CD4-positive, alpha-beta memory T cell (primary cell): ENCODE measurements around the gene CTNNA1. TPM values are rescaled to one million over a fixed set of nuclear protein-coding genes. Genes with fewer than 3 reads are reported as not detected.
A peak's percentile ranks its signal among the peaks of the same experiment; 100 is the strongest.
"Not testable (repeated sequence)": the region's sequence is repeated elsewhere in the genome, so short reads cannot be mapped to it uniquely, and the experiment has no call there.

Source experiments
- CTCF ChIA-PET: fragments of 350-600 bp; sonication (Branson Sonifier 250); formaldehyde crosslinking; loops from one replicate; lab custom pipeline; 2021; ENCODE audit warnings: inconsistent platforms; ENCODE audit not compliant: partially characterized antibody; lab: Charles Lee
- POLR2A ChIA-PET: fragments of 350-600 bp; sonication (Branson Sonifier 250); formaldehyde crosslinking; loops from one replicate; lab custom pipeline; 2021; ENCODE audit not compliant: partially characterized antibody; lab: Charles Lee
- DNase-seq, 5 donors: peaks; one replicate each; pipeline versions ENCODE4 v3.0.0 to v3.0.0-alpha.2; 2020 to 2022; ENCODE audit warnings: mixed read lengths in 1 of 5
- H3K27ac ChIP-seq: one replicate; pipeline ENCODE4 v1.7.0; 2013; ENCODE audit warnings: low read depth, low read length
- H3K27me3 ChIP-seq: 2 replicates; pipeline ENCODE4 v1.7.0; 2013; ENCODE audit warnings: mild to moderate bottlenecking, low read length, moderate library complexity; ENCODE audit not compliant: insufficient read depth
- H3K36me3 ChIP-seq: 2 replicates; pipeline ENCODE4 v1.7.0; 2013; ENCODE audit warnings: mild to moderate bottlenecking, low read length, moderate library complexity; ENCODE audit not compliant: insufficient read depth
- H3K4me1 ChIP-seq: 2 replicates; pipeline ENCODE4 v1.7.0; 2013; ENCODE audit warnings: mild to moderate bottlenecking, low read length, moderate library complexity; ENCODE audit not compliant: insufficient read depth
- H3K4me3 ChIP-seq, 2 donors: one replicate each; pipeline ENCODE4 v1.7.0; 2013; ENCODE audit warnings: low read length in 2 of 2, mild to moderate bottlenecking in 1 of 2
- H3K9me3 ChIP-seq, 2 donors: one replicate each; pipeline ENCODE4 v1.7.0; 2013; ENCODE audit warnings: low read length in 2 of 2, control low read depth in 1 of 2; ENCODE audit not compliant: control insufficient read depth in 1 of 2
- H3K27ac Mint-ChIP-seq, 7 donors: one replicate each; pipeline ENCODE4 v1.8.0; 2020 to 2021; ENCODE audit warnings: mixed read lengths in 7 of 7, mild to moderate bottlenecking in 6 of 7, inconsistent platforms in 3 of 7, moderate library complexity in 3 of 7
- H3K27me3 Mint-ChIP-seq, 2 donors: one replicate each; pipeline ENCODE4 v1.8.0; 2020 to 2021; ENCODE audit warnings: mixed read lengths in 2 of 2
- H3K36me3 Mint-ChIP-seq, 2 donors: one replicate each; pipeline ENCODE4 v1.8.0; 2020 to 2021; ENCODE audit warnings: mixed read lengths in 2 of 2, inconsistent platforms in 1 of 2, mild to moderate bottlenecking in 1 of 2
- H3K4me1 Mint-ChIP-seq, 4 donors: one replicate each; pipeline ENCODE4 v1.8.0; 2020 to 2021; ENCODE audit warnings: mixed read lengths in 4 of 4, mild to moderate bottlenecking in 1 of 4
- H3K4me3 Mint-ChIP-seq, 8 donors: one replicate each; pipeline ENCODE4 v1.8.0; 2020 to 2021; ENCODE audit warnings: mixed read lengths in 8 of 8, mild to moderate bottlenecking in 7 of 8, moderate library complexity in 6 of 8, inconsistent platforms in 3 of 8
- H3K9me3 Mint-ChIP-seq, 8 donors: one replicate each; pipeline ENCODE4 v1.8.0; 2020 to 2021; ENCODE audit warnings: mixed read lengths in 8 of 8, mild to moderate bottlenecking in 5 of 8, inconsistent platforms in 3 of 8, moderate library complexity in 1 of 8
- intact Hi-C: fragments of 100-400 bp; cut with micrococcal nuclease; formaldehyde crosslinking; loops from one replicate; pipeline ENCODE4 v1.15.1; 2023
- polyA plus RNA-seq, 2 donors: library from polyadenylated mRNA; unstranded; fragments of 300-500 nt; fragmentation: Illumina TruSeq; gene quantifications; one replicate each; pipeline ENCODE4 v1.2.3, GENCODE V29; 2021
- total RNA-seq, 2 experiments: library from RNA; stranded (reverse); gene quantifications; one replicate each; pipeline ENCODE4 v1.2.3, GENCODE V29; 2021

The CTNNA1 gene
- total and polyA plus RNA-seq, 4 experiments from 2014 or later: 10.1 to 26.1 (median 17.4) TPM

- DNase-seq: no peak
- Mint-ChIP-seq H3K4me3 (peak overlapping the region in 1 of 8 donors; percentile 14), H3K4me1 (peaks cover 24 to 48% (median 34%) of the 10 kb centered on the region in 4 donors), H3K27me3 (peaks cover 10 to 14% of the 10 kb centered on the region in 2 donors), H3K36me3 (peaks cover 2 to 30% of the 10 kb centered on the region in 2 donors), H3K9me3 (peaks cover 0 to 14% (median 2%) of the 10 kb centered on the region in 8 donors), H3K27ac (no peak overlapping the region)
- POLR2A ChIA-PET: no interaction called here
- no peaks in the 10 kb centered on the region for H3K9me3 ChIP-seq
- H3K27ac ChIP-seq: no peak overlapping the region
- peaks cover 31% of the 10 kb centered on the region for H3K4me1 ChIP-seq
- no peaks in the 10 kb centered on the region for H3K27me3 ChIP-seq
- CTCF ChIA-PET: interaction anchor here (1.3 kb wide), 1 partner anchor 116 kb away, joined by 3 read pairs; no protein-coding TSS in a partner anchor
- H3K36me3 ChIP-seq: no peaks in the 10 kb centered on the region
- intact Hi-C loops: loop anchor here (10.0 kb wide), 1 partner anchor 112 kb away; no protein-coding TSS in a partner anchor
- no peak overlapping the region for H3K4me3 ChIP-seq
Measured at GRCh38 chr5:138757061-138757776, 4.0 kb downstream of the CTNNA1 start.

- no peak for DNase-seq
- Mint-ChIP-seq H3K36me3 (peaks cover 2 to 30% of the 10 kb centered on the region in 2 donors), H3K4me3 (peak overlapping the region in 4 of 8 donors; percentile 44 to 72 (median 56)), H3K9me3 (peaks cover 0 to 14% (median 2%) of the 10 kb centered on the region in 8 donors), H3K27me3 (peaks cover 6 to 8% of the 10 kb centered on the region in 2 donors), H3K27ac (no peak overlapping the region), H3K4me1 (peaks cover 16 to 26% (median 20%) of the 10 kb centered on the region in 4 donors)
- Histone ChIP-seq H3K36me3 (no peaks in the 10 kb centered on the region), H3K4me1 (peaks cover 19% of the 10 kb centered on the region), H3K9me3 (no peaks in the 10 kb centered on the region), H3K27me3 (no peaks in the 10 kb centered on the region), H3K27ac (no peak overlapping the region), H3K4me3 (no peak overlapping the region)
- intact Hi-C loops: no loop called here
- ChIA-PET CTCF (no interaction called here), POLR2A (no interaction called here)
Measured at GRCh38 chr5:138760448-138761110, 7.4 kb downstream of the CTNNA1 start.

GRCh38 chr5:138761115-138761514 is 7.9 kb downstream of the CTNNA1 start:
- H3K27ac ChIP-seq, POLR2A ChIA-PET, H3K9me3 ChIP-seq, H3K4me3 ChIP-seq, H3K36me3 ChIP-seq, H3K27me3 Mint-ChIP-seq, intact Hi-C loops, CTCF ChIA-PET, H3K27me3 ChIP-seq: not testable (repeated sequence)
- peak overlapping the region in 7 of 8 donors; percentile 35 to 75 (median 44) for H3K4me3 Mint-ChIP-seq
- peaks cover 19 to 26% (median 21%) of the 10 kb centered on the region in 4 donors for H3K4me1 Mint-ChIP-seq
- peaks cover 0 to 14% (median 2%) of the 10 kb centered on the region in 8 donors for H3K9me3 Mint-ChIP-seq
- peak overlapping the region in 1 of 7 donors; percentile 4 for H3K27ac Mint-ChIP-seq
- peaks cover 2 to 30% of the 10 kb centered on the region in 2 donors for H3K36me3 Mint-ChIP-seq
- peaks cover 19% of the 10 kb centered on the region for H3K4me1 ChIP-seq
- DNase-seq: peak in 3 of 5 donors; percentile 22 to 43 (median 25)

- H3K27me3 Mint-ChIP-seq, intact Hi-C loops, H3K27me3 ChIP-seq, H3K36me3 ChIP-seq, DNase-seq, POLR2A ChIA-PET, H3K9me3 ChIP-seq, H3K27ac ChIP-seq, H3K4me3 ChIP-seq, CTCF ChIA-PET: not testable (repeated sequence)
- Mint-ChIP-seq H3K27ac (peak overlapping the region in 1 of 7 donors; percentile 22), H3K36me3 (peaks cover under 1 to 25% of the 10 kb centered on the region in 2 donors), H3K4me3 (peak overlapping the region in 4 of 8 donors; percentile 13 to 75 (median 58)), H3K4me1 (peaks cover 20 to 24% (median 20%) of the 10 kb centered on the region in 4 donors), H3K9me3 (peaks cover 0 to 11% (median under 1%) of the 10 kb centered on the region in 8 donors)
- peaks cover 19% of the 10 kb centered on the region for H3K4me1 ChIP-seq
Measured at GRCh38 chr5:138761670-138762069, 8.4 kb downstream of the CTNNA1 start.

- H3K36me3 ChIP-seq: no peaks in the 10 kb centered on the region
- POLR2A ChIA-PET: no interaction called here
- CTCF ChIA-PET: no interaction called here
- Mint-ChIP-seq H3K36me3 (peaks cover 0 to 23% of the 10 kb centered on the region in 2 donors), H3K4me3 (peak overlapping the region in 2 of 8 donors; percentile 44 to 54), H3K27me3 (peaks cover 2 to 8% of the 10 kb centered on the region in 2 donors), H3K4me1 (peaks cover 20 to 23% (median 20%) of the 10 kb centered on the region in 4 donors), H3K9me3 (peaks cover 0 to 11% (median 0%) of the 10 kb centered on the region in 8 donors), H3K27ac (no peak overlapping the region)
- no peaks in the 10 kb centered on the region for H3K27me3 ChIP-seq
- H3K4me1 ChIP-seq: peaks cover 19% of the 10 kb centered on the region
- no peak overlapping the region for H3K4me3 ChIP-seq
- no peak for DNase-seq
- H3K9me3 ChIP-seq: no peaks in the 10 kb centered on the region
- intact Hi-C loops: no loop called here
- no peak overlapping the region for H3K27ac ChIP-seq
Measured at GRCh38 chr5:138762110-138762509, 8.9 kb downstream of the CTNNA1 start.

GRCh38 chr5:138763037-138763778 is 10.0 kb downstream of the CTNNA1 start:
- POLR2A ChIA-PET: no interaction called here
- Histone ChIP-seq H3K27me3 (no peaks in the 10 kb centered on the region), H3K4me1 (peaks cover 19% of the 10 kb centered on the region), H3K9me3 (no peaks in the 10 kb centered on the region), H3K4me3 (no peak overlapping the region), H3K36me3 (no peaks in the 10 kb centered on the region), H3K27ac (no peak overlapping the region)
- CTCF ChIA-PET: interaction anchor here (0.9 kb wide), 1 partner anchor 26 kb away, joined by 3 read pairs; no protein-coding TSS in a partner anchor
- peaks cover 0 to 7% (median 0%) of the 10 kb centered on the region in 8 donors for H3K9me3 Mint-ChIP-seq
- peaks cover 19 to 21% (median 20%) of the 10 kb centered on the region in 4 donors for H3K4me1 Mint-ChIP-seq
- no peak for DNase-seq
- intact Hi-C loops: no loop called here
- peaks cover 0 to 15% of the 10 kb centered on the region in 2 donors for H3K36me3 Mint-ChIP-seq
- peaks cover 2 to 6% of the 10 kb centered on the region in 2 donors for H3K27me3 Mint-ChIP-seq
- no peak overlapping the region for H3K4me3 Mint-ChIP-seq
- peak overlapping the region in 1 of 7 donors; percentile 11 for H3K27ac Mint-ChIP-seq
